Measurements from ENCODE around the gene VASP. TPM values are rescaled to one million over a fixed set of nuclear protein-coding genes. Genes with fewer than 3 reads are reported as not detected.

Gene VASP
- total and polyA plus RNA-seq, 2 of the 13 experiments (the other 11 are each of a cell fraction or from before 2014, with no cell fraction given), result 41.8 to 67.1 TPM

GRCh38 chr19:45478454-45479238, 28.6 kb upstream of the VASP start (continued):
- TF ChIP-seq, protein P1, sequence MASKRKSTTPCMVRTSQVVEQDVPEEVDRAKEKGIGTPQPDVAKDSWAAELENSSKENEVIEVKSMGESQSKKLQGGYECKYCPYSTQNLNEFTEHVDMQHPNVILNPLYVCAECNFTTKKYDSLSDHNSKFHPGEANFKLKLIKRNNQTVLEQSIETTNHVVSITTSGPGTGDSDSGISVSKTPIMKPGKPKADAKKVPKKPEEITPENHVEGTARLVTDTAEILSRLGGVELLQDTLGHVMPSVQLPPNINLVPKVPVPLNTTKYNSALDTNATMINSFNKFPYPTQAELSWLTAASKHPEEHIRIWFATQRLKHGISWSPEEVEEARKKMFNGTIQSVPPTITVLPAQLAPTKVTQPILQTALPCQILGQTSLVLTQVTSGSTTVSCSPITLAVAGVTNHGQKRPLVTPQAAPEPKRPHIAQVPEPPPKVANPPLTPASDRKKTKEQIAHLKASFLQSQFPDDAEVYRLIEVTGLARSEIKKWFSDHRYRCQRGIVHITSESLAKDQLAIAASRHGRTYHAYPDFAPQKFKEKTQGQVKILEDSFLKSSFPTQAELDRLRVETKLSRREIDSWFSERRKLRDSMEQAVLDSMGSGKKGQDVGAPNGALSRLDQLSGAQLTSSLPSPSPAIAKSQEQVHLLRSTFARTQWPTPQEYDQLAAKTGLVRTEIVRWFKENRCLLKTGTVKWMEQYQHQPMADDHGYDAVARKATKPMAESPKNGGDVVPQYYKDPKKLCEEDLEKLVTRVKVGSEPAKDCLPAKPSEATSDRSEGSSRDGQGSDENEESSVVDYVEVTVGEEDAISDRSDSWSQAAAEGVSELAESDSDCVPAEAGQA (IDR thresholded peaks at IDR 0.05; ENCODE audit: low read depth), result no peak
- TF ChIP-seq, protein P1 (CRISPR knock-in tag; IDR thresholded peaks at IDR 0.05; ENCODE audit: borderline replicate concordance), result peak; percentile 34; the same call in 1 of the 2 replicates
- TF ChIP-seq KMT2A (CRISPR knock-in tag; IDR thresholded peaks at IDR 0.05) (no peak), ZNF781 (CRISPR knock-in tag; IDR thresholded peaks at IDR 0.05; ENCODE audit: borderline replicate concordance, not compliant biosample characterization) (peak; percentile 91), ZNF547 (CRISPR knock-in tag; IDR thresholded peaks at IDR 0.05) (peak; percentile 39; the same call in 1 of the 2 replicates), TRAFD1 (CRISPR knock-in tag; IDR thresholded peaks at IDR 0.05; ENCODE audit: borderline replicate concordance) (0 out of 2 replicates have a peak, but pooled peaks have one; percentile 36), YY1 (IDR thresholded peaks at IDR 0.05; ENCODE audit: insufficient read depth, insufficient replicate concordance, low read depth, low read length) (peak; percentile 63), ZNF879 (CRISPR knock-in tag; IDR thresholded peaks at IDR 0.05) (no peak), CERS6 (CRISPR knock-in tag; IDR thresholded peaks at IDR 0.05) (no peak), ZNF841 (CRISPR knock-in tag; IDR thresholded peaks at IDR 0.05; ENCODE audit: borderline replicate concordance) (no peak)
- TF ChIP-seq, protein P2, sequence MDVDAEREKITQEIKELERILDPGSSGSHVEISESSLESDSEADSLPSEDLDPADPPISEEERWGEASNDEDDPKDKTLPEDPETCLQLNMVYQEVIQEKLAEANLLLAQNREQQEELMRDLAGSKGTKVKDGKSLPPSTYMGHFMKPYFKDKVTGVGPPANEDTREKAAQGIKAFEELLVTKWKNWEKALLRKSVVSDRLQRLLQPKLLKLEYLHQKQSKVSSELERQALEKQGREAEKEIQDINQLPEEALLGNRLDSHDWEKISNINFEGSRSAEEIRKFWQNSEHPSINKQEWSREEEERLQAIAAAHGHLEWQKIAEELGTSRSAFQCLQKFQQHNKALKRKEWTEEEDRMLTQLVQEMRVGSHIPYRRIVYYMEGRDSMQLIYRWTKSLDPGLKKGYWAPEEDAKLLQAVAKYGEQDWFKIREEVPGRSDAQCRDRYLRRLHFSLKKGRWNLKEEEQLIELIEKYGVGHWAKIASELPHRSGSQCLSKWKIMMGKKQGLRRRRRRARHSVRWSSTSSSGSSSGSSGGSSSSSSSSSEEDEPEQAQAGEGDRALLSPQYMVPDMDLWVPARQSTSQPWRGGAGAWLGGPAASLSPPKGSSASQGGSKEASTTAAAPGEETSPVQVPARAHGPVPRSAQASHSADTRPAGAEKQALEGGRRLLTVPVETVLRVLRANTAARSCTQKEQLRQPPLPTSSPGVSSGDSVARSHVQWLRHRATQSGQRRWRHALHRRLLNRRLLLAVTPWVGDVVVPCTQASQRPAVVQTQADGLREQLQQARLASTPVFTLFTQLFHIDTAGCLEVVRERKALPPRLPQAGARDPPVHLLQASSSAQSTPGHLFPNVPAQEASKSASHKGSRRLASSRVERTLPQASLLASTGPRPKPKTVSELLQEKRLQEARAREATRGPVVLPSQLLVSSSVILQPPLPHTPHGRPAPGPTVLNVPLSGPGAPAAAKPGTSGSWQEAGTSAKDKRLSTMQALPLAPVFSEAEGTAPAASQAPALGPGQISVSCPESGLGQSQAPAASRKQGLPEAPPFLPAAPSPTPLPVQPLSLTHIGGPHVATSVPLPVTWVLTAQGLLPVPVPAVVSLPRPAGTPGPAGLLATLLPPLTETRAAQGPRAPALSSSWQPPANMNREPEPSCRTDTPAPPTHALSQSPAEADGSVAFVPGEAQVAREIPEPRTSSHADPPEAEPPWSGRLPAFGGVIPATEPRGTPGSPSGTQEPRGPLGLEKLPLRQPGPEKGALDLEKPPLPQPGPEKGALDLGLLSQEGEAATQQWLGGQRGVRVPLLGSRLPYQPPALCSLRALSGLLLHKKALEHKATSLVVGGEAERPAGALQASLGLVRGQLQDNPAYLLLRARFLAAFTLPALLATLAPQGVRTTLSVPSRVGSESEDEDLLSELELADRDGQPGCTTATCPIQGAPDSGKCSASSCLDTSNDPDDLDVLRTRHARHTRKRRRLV (CRISPR knock-in tag; IDR thresholded peaks at IDR 0.05), result peak; percentile 100
